ENCODE measurements around the gene MYPN.

DNA sequence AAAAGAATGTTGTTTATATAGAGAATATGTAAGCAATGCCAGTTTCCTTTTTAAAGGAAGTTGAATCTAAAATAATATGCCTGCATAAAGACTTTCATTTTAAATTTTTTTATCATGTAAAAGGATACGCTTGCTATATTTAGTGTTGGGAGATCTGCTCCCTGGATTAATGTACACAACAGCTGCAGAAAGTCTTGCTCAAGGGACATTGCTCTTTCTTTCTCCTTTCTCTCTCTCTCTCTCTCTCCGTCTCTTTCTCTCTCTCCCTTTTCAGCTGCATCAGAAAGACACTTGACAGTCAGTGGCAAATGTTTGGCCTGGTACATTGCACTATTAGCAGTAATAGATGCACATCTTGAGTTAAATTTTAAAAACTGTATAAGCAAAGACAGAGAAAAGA, 739 bp downstream of the MYPN start:
- TF ChIP-seq CTCF (IDR thresholded peaks at IDR 0.05) (no peak), CHD2 (IDR thresholded peaks at IDR 0.05; ENCODE audit: low read length, partially characterized antibody) (no peak), REST (IDR thresholded peaks at IDR 0.05) (no peak), MAFK (IDR thresholded peaks at IDR 0.05; ENCODE audit: partially characterized antibody) (no peak)
